ENCODE data around the gene EFCAB13. TPM values are rescaled to one million over a fixed set of nuclear protein-coding genes. Genes with fewer than 3 reads are reported as not detected.

EFCAB13 gene
- total RNA-seq, 1 experiment from 2014 or later = 1.6 TPM

DNA sequence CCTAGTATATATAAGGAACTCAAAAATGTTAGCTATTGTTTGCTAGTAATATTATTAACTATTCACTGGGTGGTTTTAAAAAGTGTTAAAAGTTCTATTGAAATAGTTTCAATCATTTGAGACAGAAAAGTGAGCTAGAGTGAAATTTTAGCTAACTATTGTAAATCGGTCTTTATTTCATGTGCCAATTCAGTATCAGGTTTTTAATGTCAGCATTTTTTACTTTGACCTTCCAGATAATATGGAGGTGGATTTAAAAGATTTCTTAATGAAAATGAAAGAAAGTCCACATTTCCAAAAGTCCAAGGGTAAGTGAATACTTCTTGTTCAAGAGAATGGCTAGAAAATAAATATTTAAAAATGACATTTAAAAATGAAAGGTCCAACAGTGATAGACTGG, 90.9 kb downstream of the EFCAB13 start:
- Histone ChIP-seq H3K14ac (ENCODE audit: insufficient read depth, low read length) (no peak overlapping the region), H3K27me3 (ENCODE audit: insufficient read depth, low read length) (no peaks in the 10 kb centered on the region), H3K79me1 (ENCODE audit: insufficient read depth, low read depth, low read length, poor library complexity, severe bottlenecking) (no peaks in the 10 kb centered on the region), H3K79me2 (ENCODE audit: insufficient read depth, low read length) (no peaks in the 10 kb centered on the region), H2AK5ac (ENCODE audit: insufficient read length, low read length) (no peak overlapping the region), H2BK5ac (ENCODE audit: insufficient read length, low read length) (no peak overlapping the region), H3K9me3 (ENCODE audit: control insufficient read depth, low read depth, low read length) (no peaks in the 10 kb centered on the region), H4K91ac (ENCODE audit: insufficient read length, low read depth, low read length) (no peak overlapping the region), H3K4me1 (ENCODE audit: insufficient read depth, low read length) (no peaks in the 10 kb centered on the region), H2BK20ac (ENCODE audit: low read depth, low read length, poor library complexity, severe bottlenecking) (no peak overlapping the region), H4K20me1 (ENCODE audit: control insufficient read depth, insufficient read depth, insufficient read length) (no peaks in the 10 kb centered on the region), H3K27ac (ENCODE audit: insufficient read length, low read depth, low read length) (no peak overlapping the region), H2BK12ac (ENCODE audit: insufficient read length, low read depth, low read length) (no peak overlapping the region), H2AFZ (ENCODE audit: low read length) (no peak overlapping the region), H3K4me2 (ENCODE audit: insufficient read depth, insufficient read length, low read length) (no peak overlapping the region), H3T11ph (ENCODE audit: low read length) (no peak overlapping the region), H3K4ac (ENCODE audit: low read depth, low read length) (no peak overlapping the region), H3K56ac (ENCODE audit: insufficient read length, low read depth, low read length) (no peak overlapping the region), H4K5ac (ENCODE audit: insufficient read length, low read depth, low read length) (no peak overlapping the region), H3K23me2 (ENCODE audit: insufficient read length, low read depth, low read length, poor library complexity, severe bottlenecking) (no peaks in the 10 kb centered on the region), H4K8ac (replicated peaks; ENCODE audit: insufficient read length, low read depth, low read length) (no peak overlapping the region), H3K23ac (ENCODE audit: insufficient read length, low read depth, low read length) (no peak overlapping the region), H3K18ac (ENCODE audit: insufficient read length, low read depth, low read length) (no peak overlapping the region), H2BK120ac (ENCODE audit: low read depth, low read length, poor library complexity, severe bottlenecking) (no peak overlapping the region), H2BK15ac (ENCODE audit: low read depth, low read length) (no peak overlapping the region), H3K9ac (ENCODE audit: extremely low read depth, insufficient read length, low read length) (no peak overlapping the region)
- no peak overlapping the region for H3K4me3 Mint-ChIP-seq
- H3K27ac Mint-ChIP-seq = no peak overlapping the region
- DNase-seq = no peak
- peaks cover 2 to 5% of the 10 kb centered on the region in 2 experiments; a peak in 2 of 5 replicates for H3K9me3 Mint-ChIP-seq
- WGBS (ENCODE audit: extremely low coverage, insufficient read length, low lambda C conversion rate) = no CpG with 5 or more reads among the region's 1 CpG
- peaks cover 10 to 15% of the 10 kb centered on the region in 2 experiments for H3K4me1 Mint-ChIP-seq
- TF ChIP-seq, protein P1, sequence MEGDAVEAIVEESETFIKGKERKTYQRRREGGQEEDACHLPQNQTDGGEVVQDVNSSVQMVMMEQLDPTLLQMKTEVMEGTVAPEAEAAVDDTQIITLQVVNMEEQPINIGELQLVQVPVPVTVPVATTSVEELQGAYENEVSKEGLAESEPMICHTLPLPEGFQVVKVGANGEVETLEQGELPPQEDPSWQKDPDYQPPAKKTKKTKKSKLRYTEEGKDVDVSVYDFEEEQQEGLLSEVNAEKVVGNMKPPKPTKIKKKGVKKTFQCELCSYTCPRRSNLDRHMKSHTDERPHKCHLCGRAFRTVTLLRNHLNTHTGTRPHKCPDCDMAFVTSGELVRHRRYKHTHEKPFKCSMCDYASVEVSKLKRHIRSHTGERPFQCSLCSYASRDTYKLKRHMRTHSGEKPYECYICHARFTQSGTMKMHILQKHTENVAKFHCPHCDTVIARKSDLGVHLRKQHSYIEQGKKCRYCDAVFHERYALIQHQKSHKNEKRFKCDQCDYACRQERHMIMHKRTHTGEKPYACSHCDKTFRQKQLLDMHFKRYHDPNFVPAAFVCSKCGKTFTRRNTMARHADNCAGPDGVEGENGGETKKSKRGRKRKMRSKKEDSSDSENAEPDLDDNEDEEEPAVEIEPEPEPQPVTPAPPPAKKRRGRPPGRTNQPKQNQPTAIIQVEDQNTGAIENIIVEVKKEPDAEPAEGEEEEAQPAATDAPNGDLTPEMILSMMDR (conservative IDR thresholded peaks at IDR 0.05) = no peak
- H3K27me3 Mint-ChIP-seq (ENCODE audit: low read depth) = no peaks in the 10 kb centered on the region
- H3K36me3 Mint-ChIP-seq (ENCODE audit: insufficient read depth in 1 of 3, low read depth in 3 of 3) = no peaks in the 10 kb centered on the region

Measured in H9 (cell line).